WTC11 (cell line): Measurements from ENCODE around the gene FERMT3. TPM values are rescaled to one million over a fixed set of nuclear protein-coding genes. Genes with fewer than 3 reads are reported as not detected.
A peak's percentile ranks its signal among the peaks of the same experiment; 100 is the strongest.

Experiments
- ATAC-seq: fragments of 200-7000 bp; cut with Tn5 transposase; 2 replicates; pipeline ENCODE4 v1.10.0; 2021; ENCODE audit warnings: mild to moderate bottlenecking, moderate library complexity
- CTCF ChIA-PET: fragments of 300-600 bp; sonication (Branson Sonifier 250); formaldehyde crosslinking; loops from one replicate; lab custom pipeline; 2021; ENCODE audit warnings: antibody characterized with exemption; lab: Charles Lee
- POLR2A ChIA-PET: fragments of 350-600 bp; sonication (Branson Sonifier 250); formaldehyde crosslinking; loops from one replicate; lab custom pipeline; 2021; ENCODE audit warnings: antibody characterized with exemption; lab: Charles Lee
- DNase-seq: peaks from one replicate; pipeline ENCODE4 v3.0.0; 2021; ENCODE audit warnings: low spot score
- H3K27ac Mint-ChIP-seq: 2 replicates; pipeline ENCODE4 v1.8.0; 2021; ENCODE audit warnings: mixed read lengths
- H3K27me3 Mint-ChIP-seq: 2 replicates; pipeline ENCODE4 v1.8.0; 2021; ENCODE audit warnings: low read depth, mild to moderate bottlenecking, moderate library complexity, mixed read lengths
- H3K36me3 Mint-ChIP-seq: 2 replicates; pipeline ENCODE4 v1.8.0; 2021; ENCODE audit warnings: mixed read lengths
- H3K4me1 Mint-ChIP-seq: 2 replicates; pipeline ENCODE4 v1.8.0; 2022; ENCODE audit warnings: mixed read lengths
- H3K4me3 Mint-ChIP-seq: 2 replicates; pipeline ENCODE4 v1.8.0; 2021; ENCODE audit warnings: mild to moderate bottlenecking, moderate library complexity, mixed read lengths
- H3K9me3 Mint-ChIP-seq: 2 replicates; pipeline ENCODE4 v1.8.0; 2021; ENCODE audit warnings: mixed read lengths
- CBFB ChIP-seq: sonication (generic); formaldehyde crosslinking; IDR thresholded peaks from 2 replicates; pipeline ENCODE4 v1.8.1; 2022; ENCODE audit warnings: mild to moderate bottlenecking, low read depth, missing genetic modification reagents
- CREM ChIP-seq: sonication (generic); formaldehyde crosslinking; IDR thresholded peaks from 2 replicates; pipeline ENCODE4 v1.8.1; 2022; ENCODE audit warnings: mild to moderate bottlenecking, missing genetic modification reagents, moderate library complexity
- CTCF ChIP-seq: fragments of 200-600 bp; IDR thresholded peaks from 2 replicates; pipeline ENCODE4 v1.8.0; 2022; ENCODE audit warnings: antibody characterized with exemption
- E2F4 ChIP-seq: sonication (generic); formaldehyde crosslinking; IDR thresholded peaks from 2 replicates; pipeline ENCODE4 v1.8.1; 2022; ENCODE audit warnings: low read depth, mild to moderate bottlenecking, moderate library complexity, missing genetic modification reagents, borderline replicate concordance
- HMGA2 ChIP-seq: fragments of 250-450 bp; sonication (Bioruptor Pico); IDR thresholded peaks from 2 replicates; pipeline ENCODE4 v1.4.0; 2021; ENCODE audit warnings: mild to moderate bottlenecking, moderate library complexity
- JUN ChIP-seq: sonication (generic); formaldehyde crosslinking; IDR thresholded peaks from 2 replicates; pipeline ENCODE4 v1.8.0; 2023; ENCODE audit warnings: mild to moderate bottlenecking, missing genetic modification reagents
- MLX ChIP-seq: sonication (generic); formaldehyde crosslinking; IDR thresholded peaks from 2 replicates; pipeline ENCODE4 v1.8.1; 2023; ENCODE audit warnings: mild to moderate bottlenecking, missing genetic modification reagents, moderate library complexity
- SP1 ChIP-seq: sonication (generic); formaldehyde crosslinking; conservative IDR thresholded peaks from 2 replicates; pipeline ENCODE4 v1.8.1; 2022; ENCODE audit warnings: missing genetic modification reagents
- TCF7 ChIP-seq: sonication (generic); formaldehyde crosslinking; IDR thresholded peaks from 2 replicates; pipeline ENCODE4 v1.8.0; 2022; ENCODE audit warnings: mild to moderate bottlenecking, low read depth, missing genetic modification reagents, moderate library complexity
- USF2 ChIP-seq: sonication (generic); formaldehyde crosslinking; IDR thresholded peaks from 2 replicates; pipeline ENCODE4 v1.8.1; 2023; ENCODE audit warnings: mild to moderate bottlenecking, missing genetic modification reagents, moderate library complexity
- ZBTB43 ChIP-seq: sonication (generic); formaldehyde crosslinking; IDR thresholded peaks from 2 replicates; pipeline ENCODE4 v1.8.1; 2023; ENCODE audit warnings: mild to moderate bottlenecking, missing genetic modification reagents
- total RNA-seq: library from RNA; stranded (reverse); gene quantifications from 3 replicates; pipeline ENCODE4 v1.2.3, GENCODE V29; 2021

Gene FERMT3
- total RNA-seq, 1 experiment from 2014 or later: 3.8 TPM

GRCh38 chr11:64224151-64224890 lies 17.8 kb downstream of the FERMT3 start (continued):
- TF ChIP-seq E2F4 (CRISPR knock-in tag): no peak

GRCh38 chr11:64224891-64225607 lies 18.5 kb downstream of the FERMT3 start:
- CTCF ChIA-PET: interaction anchor here (0.5 to 3.8 kb wide), 10 partner anchors 10 to 1363 kb away, joined by 3 to 27 read pairs (median 7); partner anchors contain the start of genes ESRRA, FERMT3, MACROD1 and PLCB3
- DNase-seq: no peak

More at GRCh38 chr11:64224891-64225607, 18.5 kb downstream of the FERMT3 start:
- Mint-ChIP-seq H3K36me3 (no peaks in the 10 kb centered on the region), H3K4me3 (peak overlapping the region; percentile 81), H3K27me3 (no peaks in the 10 kb centered on the region)
- no peak for ATAC-seq
- TF ChIP-seq HMGA2 (CRISPR knock-in tag) (no peak), CTCF (no peak), JUN (CRISPR knock-in tag) (no peak), ZBTB43 (CRISPR knock-in tag) (no peak), CBFB (0 out of 2 replicates have a peak, but pooled peaks have one; percentile 5), TCF7 (CRISPR knock-in tag) (0 out of 2 replicates have a peak, but pooled peaks have one; percentile 48), CREM (CRISPR knock-in tag) (no peak), SP1 (0 out of 2 replicates have a peak, but pooled peaks have one; percentile 9), MLX (CRISPR knock-in tag) (no peak), USF2 (CRISPR knock-in tag) (no peak)
- TF ChIP-seq, all 79 proteins: peak for 3
- peaks cover 23% of the 10 kb centered on the region for H3K4me1 Mint-ChIP-seq
- H3K9me3 Mint-ChIP-seq: no peaks in the 10 kb centered on the region
- peak overlapping the region; percentile 57 for H3K27ac Mint-ChIP-seq
- POLR2A ChIA-PET: interaction anchor here (0.6 to 1.0 kb wide), 2 partner anchors 19 to 21 kb away, joined by 3 read pairs; no protein-coding TSS in a partner anchor
